Neutrophil (primary cell): ENCODE results near the gene SSR2.

ENCODE experiments used
- H3K27ac ChIP-seq: fragments of 200-600 bp; sonication (generic); 2 replicates; pipeline ENCODE4 v1.5.1; 2016; ENCODE audit warnings: mild to moderate bottlenecking, moderate library complexity
- H3K27me3 ChIP-seq: fragments of 200-600 bp; sonication (generic); 2 replicates; pipeline ENCODE4 v1.6.0; 2016; ENCODE audit warnings: mild to moderate bottlenecking
- H3K36me3 ChIP-seq: fragments of 200-600 bp; sonication (generic); 2 replicates; pipeline ENCODE4 v1.5.1; 2017
- H3K4me1 ChIP-seq, 2 experiments: fragments of 200-600 bp in 1 of 2; sonication (generic) in 1 of 2; 1 replicate in 1 of 2; 2 replicates in 1 of 2; pipeline versions ENCODE4 v1.5.1 to v1.6.1; 2013 to 2016; ENCODE audit warnings: low read depth in 1 of 2, low read length in 1 of 2, mild to moderate bottlenecking in 1 of 2, moderate library complexity in 1 of 2; ENCODE audit not compliant: control insufficient read depth in 1 of 2, insufficient read depth in 1 of 2
- H3K4me3 ChIP-seq, 2 experiments: fragments of 200-600 bp in 1 of 2; sonication (generic) in 1 of 2; 1 replicate in 1 of 2; 2 replicates in 1 of 2; pipeline ENCODE4 v1.5.1; 2013 to 2016; ENCODE audit warnings: low read depth in 1 of 2, low read length in 1 of 2, mild to moderate bottlenecking in 1 of 2, moderate library complexity in 1 of 2
- H3K9me3 ChIP-seq: fragments of 200-600 bp; sonication (generic); 2 replicates; pipeline ENCODE4 v1.5.1; 2016
- CTCF ChIP-seq: fragments of 200-600 bp; sonication (generic); IDR thresholded peaks from 2 replicates; pipeline ENCODE4 v1.5.1; 2016; ENCODE audit warnings: antibody characterized with exemption

SSR2 gene

GRCh38 chr1:156009404-156009803, 11.3 kb downstream of the SSR2 start:
- no peak for TF ChIP-seq CTCF
- peak overlapping the region; percentile 31 for H3K27ac ChIP-seq
- H3K36me3 ChIP-seq, result peaks cover 80% of the 10 kb centered on the region
- H3K27me3 ChIP-seq, result no peaks in the 10 kb centered on the region
- H3K4me3 ChIP-seq, result no peak overlapping the region
- H3K9me3 ChIP-seq, result no peaks in the 10 kb centered on the region
- H3K4me1 ChIP-seq, result no peaks in the 10 kb centered on the region

GRCh38 chr1:156006666-156007376, 13.9 kb downstream of the SSR2 start:
- Histone ChIP-seq H3K27ac (no peak overlapping the region), H3K36me3 (peaks cover 54% of the 10 kb centered on the region), H3K4me1 (no peaks in the 10 kb centered on the region), H3K4me3 (no peak overlapping the region), H3K9me3 (no peaks in the 10 kb centered on the region), H3K27me3 (no peaks in the 10 kb centered on the region)
- TF ChIP-seq CTCF, result no peak

- Histone ChIP-seq H3K27ac (no peak overlapping the region), H3K4me3 (no peak overlapping the region), H3K27me3 (no peaks in the 10 kb centered on the region), H3K9me3 (no peaks in the 10 kb centered on the region), H3K36me3 (peaks cover 36% of the 10 kb centered on the region), H3K4me1 (no peaks in the 10 kb centered on the region)
- TF ChIP-seq CTCF, result no peak
Measured at GRCh38 chr1:156004843-156005584, 15.7 kb downstream of the SSR2 start.

GRCh38 chr1:156003923-156004188, 16.9 kb downstream of the SSR2 start:
- Histone ChIP-seq H3K4me3 (no peak overlapping the region), H3K27ac (no peak overlapping the region)

GRCh38 chr1:156002188-156002911, 18.4 kb downstream of the SSR2 start:
- Histone ChIP-seq H3K4me1 (no peaks in the 10 kb centered on the region), H3K4me3 (no peak overlapping the region), H3K9me3 (no peaks in the 10 kb centered on the region), H3K27ac (no peak overlapping the region), H3K36me3 (peaks cover 13% of the 10 kb centered on the region), H3K27me3 (no peaks in the 10 kb centered on the region)
- TF ChIP-seq CTCF, result no peak

More at GRCh38 chr1:156003923-156004188, 16.9 kb downstream of the SSR2 start:
- Histone ChIP-seq H3K36me3 (peaks cover 24% of the 10 kb centered on the region), H3K27me3 (no peaks in the 10 kb centered on the region), H3K4me1 (no peaks in the 10 kb centered on the region), H3K9me3 (no peaks in the 10 kb centered on the region)
- TF ChIP-seq CTCF, result no peak
